ENCODE data around the gene TPK1.

Gene TPK1

GRCh38 chr7:144835652-144836544 lies at the start of gene TPK1:
TPK1 (minus strand) TSS chr7:144836053; CDS start chr7:144835602, 451 bp downstream.
- Histone ChIP-seq H3K27ac (ENCODE audit: low read length) (peak within 1 kb of the TSS; percentile 94), H3K27me3 (ENCODE audit: control insufficient read depth in 1 of 2, insufficient read depth in 2 of 2, low read length in 2 of 2) (no peaks in the 10 kb centered on the region), H3K4me1 (ENCODE audit: control insufficient read depth, insufficient read depth, low read length) (no peaks in the 10 kb centered on the region), H3K4me3 (ENCODE audit: low read length in 2 of 2) (peak within 1 kb of the TSS; percentile 89 to 96), H3K9ac (ENCODE audit: low read length in 2 of 2) (peak within 1 kb of the TSS; percentile 90 to 96), H3K9me3 (ENCODE audit: control insufficient read depth in 2 of 2, low read length in 2 of 2) (peaks cover 0 to 3% of the 10 kb centered on the region in 2 donors), H3K36me3 (ENCODE audit: control insufficient read depth in 2 of 2, insufficient read depth in 2 of 2, low read length in 2 of 2) (no peaks in the 10 kb centered on the region)

- Histone ChIP-seq H3K27me3 (ENCODE audit: control insufficient read depth in 1 of 2, insufficient read depth in 2 of 2, low read length in 2 of 2) (no peaks in the 10 kb centered on the region), H3K4me3 (ENCODE audit: low read length in 2 of 2) (no peak overlapping the region), H3K27ac (ENCODE audit: low read length) (no peak overlapping the region), H3K9me3 (ENCODE audit: control insufficient read depth in 2 of 2, low read length in 2 of 2) (no peaks in the 10 kb centered on the region), H3K4me1 (ENCODE audit: control insufficient read depth, insufficient read depth, low read length) (no peaks in the 10 kb centered on the region), H3K9ac (ENCODE audit: low read length in 2 of 2) (no peak overlapping the region), H3K36me3 (ENCODE audit: control insufficient read depth in 2 of 2, insufficient read depth in 2 of 2, low read length in 2 of 2) (no peaks in the 10 kb centered on the region)
Measured at GRCh38 chr7:144885478-144885877, 49.6 kb upstream of the TPK1 start.

GRCh38 chr7:144884896-144885295 lies 49.0 kb upstream of the TPK1 start:
- no peaks in the 10 kb centered on the region for H3K9me3 ChIP-seq (ENCODE audit: control insufficient read depth in 2 of 2, low read length in 2 of 2)
- H3K4me3 ChIP-seq (ENCODE audit: low read length in 2 of 2) = no peak overlapping the region
- H3K9ac ChIP-seq (ENCODE audit: low read length in 2 of 2) = no peak overlapping the region

GRCh38 chr7:144873316-144873845 lies 37.5 kb upstream of the TPK1 start:
- H3K27me3 ChIP-seq (ENCODE audit: control insufficient read depth in 1 of 2, insufficient read depth in 2 of 2, low read length in 2 of 2) = peaks cover 0 to 4% of the 10 kb centered on the region in 2 donors
- no peak overlapping the region for H3K4me3 ChIP-seq (ENCODE audit: low read length in 2 of 2)
- H3K36me3 ChIP-seq (ENCODE audit: control insufficient read depth in 2 of 2, insufficient read depth in 2 of 2, low read length in 2 of 2) = no peaks in the 10 kb centered on the region
- no peaks in the 10 kb centered on the region for H3K9me3 ChIP-seq (ENCODE audit: control insufficient read depth in 2 of 2, low read length in 2 of 2)
- H3K9ac ChIP-seq (ENCODE audit: low read length in 2 of 2) = no peak overlapping the region
- no peak overlapping the region for H3K27ac ChIP-seq (ENCODE audit: low read length)
- no peaks in the 10 kb centered on the region for H3K4me1 ChIP-seq (ENCODE audit: control insufficient read depth, insufficient read depth, low read length)

More at GRCh38 chr7:144884896-144885295, 49.0 kb upstream of the TPK1 start:
- Histone ChIP-seq H3K27me3 (ENCODE audit: control insufficient read depth in 1 of 2, insufficient read depth in 2 of 2, low read length in 2 of 2) (no peaks in the 10 kb centered on the region), H3K36me3 (ENCODE audit: control insufficient read depth in 2 of 2, insufficient read depth in 2 of 2, low read length in 2 of 2) (no peaks in the 10 kb centered on the region), H3K27ac (ENCODE audit: low read length) (no peak overlapping the region), H3K4me1 (ENCODE audit: control insufficient read depth, insufficient read depth, low read length) (no peaks in the 10 kb centered on the region)

GRCh38 chr7:144869082-144869481 lies 33.2 kb upstream of the TPK1 start:
- Histone ChIP-seq H3K27ac (ENCODE audit: low read length) (no peak overlapping the region), H3K9me3 (ENCODE audit: control insufficient read depth in 2 of 2, low read length in 2 of 2) (no peaks in the 10 kb centered on the region), H3K36me3 (ENCODE audit: control insufficient read depth in 2 of 2, insufficient read depth in 2 of 2, low read length in 2 of 2) (no peaks in the 10 kb centered on the region), H3K4me3 (ENCODE audit: low read length in 2 of 2) (no peak overlapping the region), H3K27me3 (ENCODE audit: control insufficient read depth in 1 of 2, insufficient read depth in 2 of 2, low read length in 2 of 2) (no peaks in the 10 kb centered on the region), H3K4me1 (ENCODE audit: control insufficient read depth, insufficient read depth, low read length) (no peaks in the 10 kb centered on the region), H3K9ac (ENCODE audit: low read length in 2 of 2) (no peak overlapping the region)

GRCh38 chr7:144866189-144866588 lies 30.3 kb upstream of the TPK1 start:
- Histone ChIP-seq H3K27me3 (ENCODE audit: control insufficient read depth in 1 of 2, insufficient read depth in 2 of 2, low read length in 2 of 2) (no peaks in the 10 kb centered on the region), H3K4me1 (ENCODE audit: control insufficient read depth, insufficient read depth, low read length) (no peaks in the 10 kb centered on the region), H3K9me3 (ENCODE audit: control insufficient read depth in 2 of 2, low read length in 2 of 2) (no peaks in the 10 kb centered on the region), H3K9ac (ENCODE audit: low read length in 2 of 2) (no peak overlapping the region), H3K4me3 (ENCODE audit: low read length in 2 of 2) (no peak overlapping the region), H3K27ac (ENCODE audit: low read length) (no peak overlapping the region), H3K36me3 (ENCODE audit: control insufficient read depth in 2 of 2, insufficient read depth in 2 of 2, low read length in 2 of 2) (no peaks in the 10 kb centered on the region)

- Histone ChIP-seq H3K27me3 (ENCODE audit: control insufficient read depth in 1 of 2, insufficient read depth in 2 of 2, low read length in 2 of 2) (no peaks in the 10 kb centered on the region), H3K27ac (ENCODE audit: low read length) (no peak overlapping the region), H3K9ac (ENCODE audit: low read length in 2 of 2) (no peak overlapping the region), H3K9me3 (ENCODE audit: control insufficient read depth in 2 of 2, low read length in 2 of 2) (no peaks in the 10 kb centered on the region), H3K4me3 (ENCODE audit: low read length in 2 of 2) (no peak overlapping the region), H3K4me1 (ENCODE audit: control insufficient read depth, insufficient read depth, low read length) (no peaks in the 10 kb centered on the region), H3K36me3 (ENCODE audit: control insufficient read depth in 2 of 2, insufficient read depth in 2 of 2, low read length in 2 of 2) (no peaks in the 10 kb centered on the region)
Measured at GRCh38 chr7:144863320-144863647, 27.4 kb upstream of the TPK1 start.

- Histone ChIP-seq H3K4me1 (ENCODE audit: control insufficient read depth, insufficient read depth, low read length) (no peaks in the 10 kb centered on the region), H3K9me3 (ENCODE audit: control insufficient read depth in 2 of 2, low read length in 2 of 2) (no peaks in the 10 kb centered on the region), H3K27me3 (ENCODE audit: control insufficient read depth in 1 of 2, insufficient read depth in 2 of 2, low read length in 2 of 2) (no peaks in the 10 kb centered on the region), H3K9ac (ENCODE audit: low read length in 2 of 2) (no peak overlapping the region), H3K27ac (ENCODE audit: low read length) (no peak overlapping the region), H3K36me3 (ENCODE audit: control insufficient read depth in 2 of 2, insufficient read depth in 2 of 2, low read length in 2 of 2) (no peaks in the 10 kb centered on the region), H3K4me3 (ENCODE audit: low read length in 2 of 2) (no peak overlapping the region)
Measured at GRCh38 chr7:144862612-144863319, 26.9 kb upstream of the TPK1 start.

- no peak overlapping the region for H3K27ac ChIP-seq (ENCODE audit: low read length)
- no peaks in the 10 kb centered on the region for H3K9me3 ChIP-seq (ENCODE audit: control insufficient read depth in 2 of 2, low read length in 2 of 2)
- H3K27me3 ChIP-seq (ENCODE audit: control insufficient read depth in 1 of 2, insufficient read depth in 2 of 2, low read length in 2 of 2) = no peaks in the 10 kb centered on the region
- no peak overlapping the region for H3K4me3 ChIP-seq (ENCODE audit: low read length in 2 of 2)
- no peak overlapping the region for H3K9ac ChIP-seq (ENCODE audit: low read length in 2 of 2)
- H3K36me3 ChIP-seq (ENCODE audit: control insufficient read depth in 2 of 2, insufficient read depth in 2 of 2, low read length in 2 of 2) = no peaks in the 10 kb centered on the region
- H3K4me1 ChIP-seq (ENCODE audit: control insufficient read depth, insufficient read depth, low read length) = no peaks in the 10 kb centered on the region
Measured at GRCh38 chr7:144859739-144860138, 23.9 kb upstream of the TPK1 start.

- Histone ChIP-seq H3K36me3 (ENCODE audit: control insufficient read depth in 2 of 2, insufficient read depth in 2 of 2, low read length in 2 of 2) (no peaks in the 10 kb centered on the region), H3K9me3 (ENCODE audit: control insufficient read depth in 2 of 2, low read length in 2 of 2) (no peaks in the 10 kb centered on the region), H3K4me1 (ENCODE audit: control insufficient read depth, insufficient read depth, low read length) (no peaks in the 10 kb centered on the region), H3K27me3 (ENCODE audit: control insufficient read depth in 1 of 2, insufficient read depth in 2 of 2, low read length in 2 of 2) (no peaks in the 10 kb centered on the region), H3K4me3 (ENCODE audit: low read length in 2 of 2) (no peak overlapping the region), H3K27ac (ENCODE audit: low read length) (no peak overlapping the region), H3K9ac (ENCODE audit: low read length in 2 of 2) (no peak overlapping the region)
Measured at GRCh38 chr7:144857463-144857862, 21.6 kb upstream of the TPK1 start.

Data from stomach smooth muscle (tissue), 2 donors.